ENCODE measurements around the gene C5orf22.
"Not testable (repeated sequence)": the region's sequence is repeated elsewhere in the genome, so short reads cannot be mapped to it uniquely, and the experiment has no call there.

The C5orf22 gene

DNA sequence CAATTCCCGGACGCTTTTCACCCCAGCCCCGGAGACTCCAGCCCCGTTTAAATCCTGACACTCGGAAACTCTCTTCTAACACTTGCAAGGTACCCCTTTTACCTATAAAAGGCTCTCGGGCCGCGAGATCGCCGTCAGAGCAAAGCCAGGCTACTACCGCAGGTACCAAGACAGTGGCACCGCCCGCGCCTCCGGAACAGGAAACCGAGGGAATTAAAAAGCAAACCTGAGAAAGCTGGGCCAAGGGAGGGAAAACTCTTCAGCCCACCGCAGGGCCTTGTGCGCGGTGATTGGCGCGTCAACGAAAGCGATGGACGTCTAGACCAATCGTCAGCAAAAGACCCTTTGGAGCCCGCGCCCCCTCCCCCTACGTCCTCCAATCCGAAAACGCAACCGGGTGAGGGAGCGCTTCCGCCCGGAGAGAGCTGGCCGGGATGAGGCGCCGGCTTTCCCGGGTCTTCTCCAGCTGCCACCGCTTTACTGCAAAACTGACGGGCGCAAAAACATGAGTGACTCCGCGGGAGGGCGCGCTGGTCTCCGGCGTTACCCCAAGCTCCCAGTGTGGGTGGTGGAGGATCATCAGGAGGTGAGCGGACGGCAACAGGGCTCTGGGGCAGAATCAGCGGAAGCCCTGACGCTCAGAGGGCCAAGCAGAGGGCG, at the start of gene C5orf22, which contains the start of gene DROSHA:
TSS of gene C5orf22 (plus strand) at position 414 of the 660 bp plus-strand sequence. CDS start at position 506, 92 bp downstream.
TSS of gene DROSHA (minus strand) at position 206 of the 660 bp plus-strand sequence. CDS start 3,034 bp downstream, outside the sequence.
- FAIRE-seq = peak; percentile 95

DNA sequence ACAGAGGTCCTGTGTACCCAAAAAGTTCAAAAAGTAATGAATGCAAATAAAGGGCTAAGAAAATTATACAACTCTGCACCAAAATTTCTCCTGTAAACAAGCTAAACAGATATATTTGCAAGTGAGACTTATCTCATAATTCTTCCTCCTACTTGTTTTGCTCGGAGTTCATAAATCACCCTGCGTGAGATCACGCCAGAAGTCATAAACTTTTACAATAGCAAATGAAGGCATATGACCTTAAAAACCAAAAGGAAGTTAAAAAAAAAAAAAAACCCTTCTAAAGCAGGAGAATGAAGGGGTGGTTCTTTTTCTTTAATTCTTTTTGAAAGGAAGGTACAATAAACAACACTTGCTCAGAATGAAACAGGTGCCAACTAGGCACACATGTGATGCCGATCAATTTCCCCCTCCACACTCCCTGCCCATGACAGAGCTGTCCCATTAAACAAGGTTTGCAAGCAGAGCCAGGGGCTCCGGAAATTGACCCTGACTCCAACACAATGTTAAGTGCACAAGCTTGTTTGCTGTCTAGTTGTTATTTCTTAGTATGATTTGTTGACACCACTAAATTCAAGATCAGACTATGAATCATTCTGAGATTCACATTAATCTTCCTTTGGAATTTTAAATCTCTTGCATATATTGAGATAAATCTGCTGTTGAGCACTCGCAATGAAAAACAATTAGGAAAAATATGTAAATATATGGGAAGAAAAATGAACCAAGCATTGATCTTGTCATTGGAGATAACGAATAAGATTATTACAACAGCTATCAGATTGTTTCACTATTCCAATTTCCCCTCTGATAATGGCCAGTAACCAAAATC, 46.5 kb upstream of the C5orf22 start:
- peak; percentile 48 for FAIRE-seq

DNA sequence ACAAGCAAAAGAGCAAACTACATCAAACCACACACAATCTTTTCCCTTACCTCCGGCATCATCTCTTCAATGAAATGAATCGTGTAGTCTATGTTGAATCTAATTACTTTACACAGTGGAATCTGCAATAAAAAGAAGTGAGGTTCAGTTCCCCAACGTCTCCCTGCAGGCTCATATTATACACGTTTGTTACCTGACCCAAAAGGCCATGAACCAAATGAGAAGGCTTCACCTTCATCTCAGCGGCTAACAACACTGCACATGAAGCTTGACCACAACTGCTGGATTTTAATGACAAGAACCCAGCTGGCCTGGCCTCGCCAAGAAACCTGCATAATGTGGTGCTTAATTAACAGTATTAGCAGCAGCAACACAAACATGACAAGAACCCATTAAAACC, 45.7 kb upstream of the C5orf22 start:
- no peak for FAIRE-seq

DNA sequence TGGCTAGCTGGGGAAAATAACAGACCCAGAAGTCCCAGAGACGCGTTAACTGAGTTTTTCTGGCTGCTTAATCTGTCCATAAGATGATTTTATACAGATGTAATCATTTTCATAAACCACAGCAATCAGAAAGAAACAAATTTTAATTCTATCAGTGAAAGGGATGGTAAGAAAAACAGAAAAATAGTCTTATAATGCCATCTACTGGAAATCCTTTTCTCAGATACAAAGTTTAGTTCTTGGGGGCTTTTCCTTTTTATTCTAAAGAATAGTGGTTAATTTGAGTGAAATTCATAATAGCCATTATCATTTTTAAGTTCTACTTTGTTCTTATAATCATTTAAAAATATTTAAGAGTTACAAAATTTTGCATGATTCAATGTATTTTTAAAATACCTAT, 44.6 kb upstream of the C5orf22 start:
- FAIRE-seq = peak; percentile 33

DNA sequence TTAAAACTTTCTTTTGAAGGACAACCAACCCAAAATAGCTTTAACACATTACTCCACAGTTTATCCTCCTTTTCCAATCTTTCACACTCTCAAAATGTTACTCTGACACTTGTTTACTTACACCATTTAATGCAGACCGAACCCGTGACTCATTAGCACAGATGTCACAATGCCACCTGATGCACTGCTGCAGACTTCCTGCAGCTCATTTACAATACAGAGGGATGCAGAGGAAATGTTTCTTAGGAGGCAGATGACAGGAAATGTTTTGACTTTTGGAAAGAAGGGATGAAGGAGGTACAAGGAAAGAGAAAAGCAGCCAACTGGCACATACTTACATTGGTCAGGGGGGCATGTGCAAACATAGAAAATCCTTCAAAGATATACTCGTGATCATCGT, 39.2 kb upstream of the C5orf22 start:
- no peak for FAIRE-seq

DNA sequence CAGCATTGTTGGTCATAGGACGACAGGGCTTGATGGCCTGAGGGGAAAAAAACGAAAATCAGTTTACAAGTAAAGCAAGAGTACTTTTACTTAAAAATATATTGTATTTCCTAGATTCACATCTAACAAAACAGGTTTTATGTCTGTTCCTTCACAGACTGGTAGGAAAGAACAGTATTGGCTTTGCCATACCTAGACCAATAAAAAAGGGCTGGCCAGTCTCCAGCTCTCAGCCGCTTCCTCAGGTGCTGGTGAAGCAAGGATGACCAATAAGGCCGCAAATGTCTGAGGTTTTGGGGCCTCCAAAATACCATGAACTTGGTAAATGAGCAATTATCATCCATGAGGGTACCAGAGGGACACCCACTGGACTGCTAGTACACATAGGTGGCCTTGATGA, 36.8 kb upstream of the C5orf22 start:
- FAIRE-seq = no peak

DNA sequence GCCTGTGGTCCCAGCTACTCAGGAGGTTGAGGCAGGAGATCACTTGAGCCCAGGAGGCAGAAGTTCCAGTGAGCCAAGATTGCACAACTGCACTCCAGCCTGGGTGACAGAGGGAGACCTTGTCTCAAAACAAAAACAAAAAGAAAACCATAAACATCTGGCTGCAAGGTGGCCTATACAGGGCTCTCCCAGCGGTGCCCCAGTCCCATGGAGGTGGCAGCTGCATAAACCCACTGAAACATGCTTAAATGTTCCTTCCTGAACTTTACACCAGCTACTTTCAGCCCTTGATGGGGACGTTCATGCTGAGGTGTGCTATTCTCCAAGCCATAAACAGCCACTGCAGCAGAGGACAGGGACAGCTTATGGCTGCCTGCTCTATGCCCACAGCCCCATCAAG, 35.8 kb upstream of the C5orf22 start:
- FAIRE-seq = no peak

DNA sequence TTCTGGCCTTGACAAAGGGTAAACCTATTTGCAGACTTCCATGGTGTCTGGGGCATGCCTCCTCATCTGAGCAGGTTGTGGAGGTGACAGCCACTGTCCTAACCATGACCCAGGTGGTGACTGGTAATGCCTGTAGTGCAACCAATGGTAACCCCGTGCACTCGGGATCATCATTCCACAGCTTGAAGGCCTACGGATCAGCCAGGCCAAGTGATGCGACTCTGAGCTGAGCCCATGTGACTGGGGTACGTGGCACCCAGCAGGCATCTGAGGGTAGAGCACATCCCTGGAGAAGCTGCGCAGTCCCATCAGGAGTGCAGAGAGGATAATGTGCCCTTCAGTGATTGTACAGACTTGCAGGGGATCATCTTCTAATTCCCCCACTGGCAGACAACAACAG, 35.2 kb upstream of the C5orf22 start:
- FAIRE-seq = no peak

DNA sequence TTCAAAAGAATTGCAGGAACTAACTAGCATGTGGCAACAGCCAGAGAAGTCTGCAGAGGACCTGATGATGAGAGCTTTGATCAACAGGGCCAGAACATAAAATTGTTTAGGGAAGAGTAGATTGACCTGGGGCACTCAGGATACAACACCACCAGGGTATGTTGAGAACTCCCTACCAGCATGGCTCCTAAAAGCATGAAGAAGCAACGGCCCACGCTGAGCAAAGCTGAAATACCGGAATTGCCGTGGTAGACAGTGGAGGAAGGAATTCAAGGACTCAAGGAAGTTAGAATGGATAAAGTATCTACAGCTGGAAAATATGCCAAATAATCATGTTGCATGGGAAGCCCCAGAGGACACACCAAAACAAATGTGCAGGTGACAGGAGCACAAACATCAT, 31.8 kb upstream of the C5orf22 start:
- no peak for FAIRE-seq

DNA sequence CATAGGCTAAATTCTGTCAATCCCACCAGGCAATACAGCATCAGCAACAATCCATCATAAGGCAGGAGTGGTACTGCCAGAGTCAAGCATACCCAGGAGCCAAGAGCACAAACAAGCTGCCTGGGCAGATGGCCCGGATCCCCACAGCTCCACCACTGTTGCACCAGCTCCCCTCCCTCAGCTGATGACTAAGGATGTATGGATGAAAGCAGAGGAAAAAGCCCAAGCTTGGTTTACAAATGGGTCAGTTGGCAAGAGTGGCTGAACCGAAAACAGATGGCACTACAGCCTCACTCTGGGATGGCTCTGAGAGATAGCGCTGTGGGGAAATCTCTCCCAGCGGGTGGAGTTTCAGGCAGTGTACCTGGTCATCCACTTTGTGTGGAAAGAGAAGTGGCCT, 29.6 kb upstream of the C5orf22 start:
- no peak for FAIRE-seq

DNA sequence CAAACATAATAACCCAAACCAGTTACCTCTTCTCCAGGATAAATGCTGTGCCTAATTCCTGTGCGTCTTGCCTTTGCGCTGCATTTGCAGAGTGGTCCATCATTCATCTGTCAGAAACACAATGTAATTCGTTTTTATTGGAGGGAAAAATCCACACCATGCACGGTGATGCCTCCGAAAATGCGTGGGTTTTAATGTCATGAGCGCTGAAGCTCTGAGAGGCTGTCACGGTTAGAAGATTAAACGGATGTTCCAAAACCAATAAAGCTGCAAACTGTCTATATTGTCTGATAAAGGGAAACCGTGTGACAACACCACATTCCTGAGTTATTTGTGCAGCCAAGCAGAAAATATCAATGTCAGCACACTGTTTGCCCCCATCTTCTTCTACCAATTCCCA, 27.6 kb upstream of the C5orf22 start:
- FAIRE-seq = no peak

DNA sequence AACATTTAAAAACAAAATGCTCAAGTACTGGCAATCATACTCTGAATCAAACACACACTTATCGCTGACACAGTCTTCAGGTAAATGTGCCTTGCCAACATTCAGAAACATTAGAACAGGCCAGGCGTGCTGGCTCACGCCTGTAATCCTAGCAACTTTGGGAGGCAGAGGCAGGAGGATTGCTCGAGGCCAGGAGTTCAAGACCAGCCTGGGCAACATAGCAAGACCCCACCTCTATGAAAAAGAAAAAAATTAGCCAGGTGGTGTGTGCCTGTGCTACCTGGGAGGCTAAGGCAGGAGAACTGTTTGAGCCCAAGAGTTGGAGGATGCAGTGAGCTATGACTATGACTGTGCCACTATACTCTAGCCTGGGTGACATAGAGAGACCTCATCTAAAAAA, 20.8 kb upstream of the C5orf22 start:
- no peak for FAIRE-seq

DNA sequence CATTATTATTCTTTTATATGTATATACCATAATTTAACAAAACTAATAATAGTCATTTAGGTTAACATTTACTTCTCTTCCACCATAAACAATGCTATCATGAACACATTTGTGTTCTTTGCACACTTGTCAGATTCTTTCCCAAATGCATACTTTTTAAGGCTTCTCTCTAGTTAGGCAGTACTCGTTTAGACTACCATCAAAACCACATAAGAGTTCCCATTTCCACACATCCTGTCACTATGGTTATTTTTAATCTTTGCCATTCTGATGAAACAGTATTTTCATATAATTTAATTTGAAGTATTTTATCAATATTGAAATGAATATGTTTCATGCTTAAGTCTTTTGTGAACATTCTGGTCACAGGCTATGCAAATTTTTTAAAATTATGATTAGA, 15.3 kb upstream of the C5orf22 start:
- no peak for FAIRE-seq

DNA sequence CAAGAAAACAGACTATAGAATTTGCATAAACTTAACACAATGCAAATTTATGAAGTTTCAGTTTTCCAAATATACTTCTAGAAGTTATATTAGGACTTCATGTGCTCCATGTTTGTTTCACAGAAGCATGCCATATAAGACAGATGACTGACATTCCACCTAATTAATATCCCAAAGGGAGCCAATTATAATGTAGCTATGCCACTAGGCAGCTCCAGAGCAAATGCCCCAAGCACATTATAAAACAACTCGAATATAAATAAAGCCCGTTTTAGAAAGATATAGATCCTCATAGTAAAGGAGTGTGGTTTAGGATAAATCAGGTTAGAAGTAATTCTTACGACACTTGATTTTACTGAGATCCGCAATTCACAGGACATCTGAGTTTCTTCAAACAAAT, 9.1 kb upstream of the C5orf22 start:
- FAIRE-seq = no peak

DNA sequence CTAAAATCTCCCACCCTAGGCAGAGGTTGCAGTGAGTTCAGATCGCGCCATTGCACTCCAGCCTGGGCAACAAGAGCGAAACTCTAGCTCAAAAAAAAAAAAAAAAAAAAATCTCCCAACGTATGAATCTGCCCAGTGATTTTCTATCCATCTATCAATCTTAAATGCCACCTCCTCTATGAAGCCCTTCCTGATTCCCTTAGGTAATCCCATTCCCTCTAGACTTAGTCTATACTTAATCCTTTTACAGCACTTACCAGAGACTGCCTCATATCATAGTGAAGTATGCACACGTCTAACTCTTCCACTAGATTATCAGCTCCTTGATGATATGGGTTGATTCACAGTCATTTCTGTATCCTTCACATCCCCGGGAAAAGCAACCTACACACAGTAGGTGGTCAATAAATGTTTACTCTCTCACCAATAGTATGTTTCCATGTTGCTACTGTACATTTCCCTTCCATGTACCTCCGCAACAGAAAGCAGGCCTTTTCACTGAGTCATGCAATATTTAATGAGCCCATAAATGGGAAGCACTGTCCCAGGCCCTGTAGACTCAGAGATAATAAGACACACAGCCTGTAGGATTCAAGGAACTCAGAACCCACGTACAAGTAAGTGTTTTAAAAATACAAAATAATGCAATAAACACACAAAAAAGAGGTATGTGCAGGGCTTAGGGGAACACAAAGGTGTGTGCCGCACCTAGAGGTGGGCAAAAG, 1.4 kb upstream of the C5orf22 start:
- no peak for FAIRE-seq

DNA sequence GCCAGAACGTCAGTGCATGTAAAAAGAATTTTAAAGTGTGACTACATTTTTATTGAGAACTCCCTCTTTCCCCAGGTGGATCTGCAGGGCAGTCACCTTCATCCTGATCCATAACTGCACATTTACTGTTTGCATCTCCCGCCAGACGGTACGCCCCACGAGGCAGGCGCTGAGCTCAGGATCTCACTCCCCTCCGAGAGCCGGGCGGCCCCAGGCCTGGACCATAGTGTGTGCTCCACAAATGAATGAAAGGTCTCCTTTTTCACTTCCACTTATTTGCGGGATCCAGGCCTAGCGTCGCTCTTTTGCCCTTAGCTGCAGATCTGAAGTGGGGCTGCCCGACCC, 586 bp upstream of the C5orf22 start:
- no peak for FAIRE-seq

DNA sequence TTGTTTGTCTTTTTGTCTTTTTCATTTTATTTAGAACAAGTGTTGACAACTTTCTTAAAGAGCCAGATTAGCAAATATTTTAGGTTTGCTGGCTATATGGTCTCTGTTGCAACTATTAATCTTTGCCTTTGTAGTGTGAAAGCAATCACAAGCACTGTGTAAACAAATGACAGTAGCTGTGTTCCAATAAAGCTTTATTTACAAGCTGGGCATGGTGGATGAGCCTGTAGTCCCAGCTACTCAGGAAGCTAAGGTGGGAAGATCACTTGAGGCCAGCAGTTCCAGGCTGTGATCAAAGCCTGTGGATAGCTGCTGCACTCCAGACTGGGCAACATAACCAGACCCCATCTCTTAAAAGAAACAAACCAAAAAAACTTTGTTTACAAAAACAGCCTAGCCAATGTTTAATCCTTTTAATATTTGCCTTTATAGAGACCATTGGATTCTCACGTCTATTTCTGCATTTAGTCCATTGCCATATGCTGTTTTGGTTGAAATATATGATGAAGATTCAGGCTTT, 2.5 kb downstream of the C5orf22 start:
- FAIRE-seq = no peak

DNA sequence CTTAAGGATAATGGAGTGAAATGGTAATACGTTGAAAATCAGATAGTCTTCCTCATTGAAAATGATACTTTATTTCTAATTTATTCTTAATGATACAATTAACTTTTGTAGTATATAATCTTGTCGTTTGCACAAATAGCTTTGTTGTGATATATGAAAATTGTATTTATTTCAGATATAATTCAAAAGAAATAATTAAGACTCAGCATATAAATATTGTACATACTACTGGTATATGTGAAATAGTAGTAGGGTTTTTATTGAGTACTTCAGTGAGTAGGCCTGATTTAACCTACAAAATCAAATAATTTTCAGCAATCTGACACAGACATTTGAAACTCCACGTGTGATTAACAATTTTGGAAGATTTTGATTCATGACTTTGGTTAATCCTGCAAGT, 4.8 kb downstream of the C5orf22 start:
- FAIRE-seq = no peak

DNA sequence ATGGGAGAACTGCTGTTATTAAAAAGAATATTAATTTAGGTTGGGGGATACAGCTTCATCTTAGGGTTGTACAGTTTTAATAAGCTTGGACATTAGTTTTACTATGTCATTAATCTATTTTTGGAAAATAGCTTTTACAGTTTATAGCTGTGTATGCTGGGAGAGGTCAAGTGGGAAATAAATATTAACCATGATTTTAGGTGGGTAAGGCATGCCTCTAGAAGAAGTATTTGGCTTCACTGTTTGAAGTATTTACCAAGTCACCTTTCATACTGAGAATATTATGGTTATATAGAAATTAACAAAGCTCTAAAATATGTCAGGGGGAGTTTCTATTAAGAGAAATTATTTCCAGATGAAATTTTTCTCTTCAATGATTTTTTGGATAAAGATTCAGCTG, 5.2 kb downstream of the C5orf22 start:
- no peak for FAIRE-seq

DNA sequence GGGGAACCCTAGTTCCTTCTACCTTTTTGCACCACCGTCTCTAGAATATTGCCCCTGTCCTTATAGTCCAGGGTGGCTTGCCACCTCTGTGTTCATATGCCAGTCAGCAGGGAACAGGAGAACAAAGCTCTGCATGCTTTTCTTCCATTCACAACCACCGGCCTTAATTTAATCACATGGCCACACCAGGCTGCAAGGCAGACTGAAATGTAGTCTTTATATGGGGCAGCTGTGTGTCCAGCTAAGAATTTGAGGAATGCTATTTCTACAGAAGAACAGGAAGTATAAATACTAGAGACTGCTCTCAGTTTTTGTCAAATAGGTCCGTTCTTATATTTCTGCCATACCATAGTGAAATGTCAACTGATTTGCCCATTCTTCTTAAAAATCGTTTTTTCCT, 5.8 kb downstream of the C5orf22 start:
- FAIRE-seq = no peak

DNA sequence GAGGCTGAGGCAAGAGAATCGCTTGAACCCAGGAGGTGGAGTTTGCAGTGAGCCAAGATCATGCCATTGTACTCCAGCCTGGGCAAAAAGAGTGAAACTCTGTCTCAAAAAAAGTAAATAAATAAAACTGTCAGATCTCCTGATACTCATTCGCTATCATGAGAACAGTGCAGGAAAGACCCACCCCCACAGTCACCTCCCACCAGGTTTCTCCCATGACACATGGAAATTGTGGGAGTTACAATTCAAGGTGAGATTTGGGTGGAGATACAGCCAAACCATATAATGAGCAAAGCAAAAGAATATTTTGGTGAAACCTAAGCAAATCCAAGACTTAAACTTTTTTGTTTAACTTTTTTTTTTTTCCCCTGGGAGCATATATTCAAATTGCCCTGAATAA, 17.0 kb downstream of the C5orf22 start:
- FAIRE-seq = not testable (repeated sequence)

DNA sequence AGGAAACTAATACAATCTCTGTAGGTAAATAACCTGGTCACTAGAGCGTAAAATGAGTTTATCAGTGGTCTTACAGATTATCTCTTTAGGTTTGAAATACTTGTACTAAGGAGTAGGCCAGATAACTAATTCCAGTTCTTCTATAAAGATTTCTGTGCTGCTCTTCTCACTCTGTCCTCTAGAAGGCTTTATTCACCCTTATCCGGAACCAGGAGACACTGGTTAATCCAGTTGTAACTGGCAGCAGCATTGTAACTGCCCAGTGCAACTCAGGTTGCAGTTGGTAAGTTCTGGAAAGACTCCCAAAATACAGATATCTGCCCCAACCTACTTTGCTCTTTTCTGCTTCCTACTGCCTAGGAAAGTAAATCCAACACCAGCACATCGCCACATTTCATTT, 19.8 kb downstream of the C5orf22 start:
- no peak for FAIRE-seq

DNA sequence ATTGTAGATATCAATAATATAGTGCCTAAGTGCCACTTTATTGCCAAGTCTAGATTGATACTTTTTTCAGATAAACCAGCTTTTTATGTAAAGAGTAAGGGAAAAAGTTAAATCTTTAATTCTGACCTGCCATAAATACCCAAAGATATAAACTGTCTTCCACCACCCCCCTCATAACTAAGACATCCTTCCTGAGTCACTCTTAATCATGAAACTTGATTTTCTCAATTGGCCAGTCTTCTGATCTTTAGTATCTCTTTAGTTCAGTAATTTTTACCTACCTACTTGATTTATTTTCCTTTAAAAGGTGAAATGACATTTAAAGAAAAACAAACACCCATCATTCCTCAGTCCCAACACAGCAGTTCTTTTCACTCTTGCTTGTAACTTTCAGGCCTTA, 21.8 kb downstream of the C5orf22 start:
- FAIRE-seq = no peak

DNA sequence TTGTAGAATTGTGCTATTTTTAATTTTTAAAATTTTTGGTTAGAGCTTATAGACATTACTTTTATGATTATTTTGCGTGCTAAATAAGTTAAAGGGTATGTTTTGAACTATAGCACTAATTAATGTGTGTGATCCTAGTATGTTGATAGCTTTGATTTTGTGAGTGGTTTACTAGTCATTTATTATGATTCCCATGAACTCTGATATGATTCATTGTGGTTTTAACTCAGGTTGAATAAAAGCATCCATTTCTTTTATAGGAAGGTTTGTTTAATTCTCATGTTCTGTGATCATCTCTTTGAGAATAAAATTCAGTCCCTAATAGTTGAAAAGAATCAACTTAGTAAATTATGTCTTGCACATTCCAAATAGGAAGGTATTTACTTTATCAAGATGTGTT, 22.5 kb downstream of the C5orf22 start:
- no peak for FAIRE-seq
